GM12878 (cell line): ENCODE results near the gene SDCCAG8. TPM values are rescaled to one million over a fixed set of nuclear protein-coding genes. Genes with fewer than 3 reads are reported as not detected.

Experiments
- ATAC-seq: fragments of 200-7000 bp; cut with Tn5 transposase; 3 replicates; pipeline ENCODE4 v1.9.1; 2020; ENCODE audit warnings: mild to moderate bottlenecking, moderate library complexity
- BruUV-seq: library from RNA; stranded (reverse); fragments of 400-500 nt; replicated peaks from 2 replicates; lab custom pipeline; 2021; lab: Mats Ljungman, UMichigan
- CTCF ChIA-PET: fragments of 300-600 bp; sonication (Branson Sonifier 250); formaldehyde crosslinking; extraction: SDS; loops from one replicate; lab custom pipeline; 2021; ENCODE audit warnings: inconsistent platforms; lab: Yijun Ruan, JAX
- POLR2A ChIA-PET: fragments of 350-600 bp; formaldehyde crosslinking; extraction: SDS; loops from one replicate; lab custom pipeline; 2021; ENCODE audit warnings: inconsistent platforms; lab: Charles Lee
- RAD21 ChIA-PET: fragments of 300-600 bp; sonication (Branson Sonifier 250); formaldehyde crosslinking; loops from one replicate; lab custom pipeline; 2023; ENCODE audit warnings: antibody characterized with exemption; ENCODE audit not compliant: unreplicated experiment; lab: Charles Lee
- SMC1A ChIA-PET: fragments of 300-600 bp; sonication (Branson Sonifier 250); formaldehyde crosslinking; loops from one replicate; lab custom pipeline; 2023; ENCODE audit not compliant: unreplicated experiment, uncharacterized antibody; lab: Charles Lee
- DNase-seq: peaks from one replicate; pipeline ENCODE4 v3.0.0-alpha.2; 2011; ENCODE audit warnings: low read depth, low spot score
- FAIRE-seq: peaks from 3 replicates; lab custom pipeline; 2011; peaks lifted over from hg19 to GRCh38; lab: Jason Lieb, UNC
- H2AFZ ChIP-seq: 2 replicates; pipeline ENCODE4 v1.6.0; 2011; ENCODE audit warnings: low read depth, low read length, control low read depth; ENCODE audit not compliant: control insufficient read depth
- H3K27ac ChIP-seq: 2 replicates; pipeline ENCODE4 v1.5.1; 2011; ENCODE audit warnings: control low read depth; ENCODE audit not compliant: control insufficient read depth, insufficient read depth
- H3K27me3 ChIP-seq, 2 experiments: replicated peaks in 1 of 2; 2 replicates each; pipeline versions ENCODE4 v1.6.0 to v1.6.1; 2011; ENCODE audit warnings: low read length in 1 of 2; ENCODE audit not compliant: control insufficient read depth in 2 of 2, insufficient read depth in 2 of 2
- H3K36me3 ChIP-seq, 2 experiments: 2 replicates each; pipeline ENCODE4 v1.5.1; 2011; ENCODE audit warnings: low read length in 1 of 2; ENCODE audit not compliant: control insufficient read depth in 2 of 2, insufficient read depth in 2 of 2
- H3K4me1 ChIP-seq: 2 replicates; pipeline ENCODE4 v1.6.1; 2011; ENCODE audit warnings: mild to moderate bottlenecking, low read length, moderate library complexity, mixed read lengths; ENCODE audit not compliant: control insufficient read depth, insufficient read depth
- H3K4me2 ChIP-seq: 2 replicates; pipeline ENCODE4 v1.6.0; 2011; ENCODE audit warnings: control low read depth; ENCODE audit not compliant: control insufficient read depth, insufficient read depth
- H3K4me3 ChIP-seq: fragments of 200-600 bp; sonication (generic); 2 replicates; pipeline ENCODE4 v1.5.1; 2016
- H3K79me2 ChIP-seq: 2 replicates; pipeline ENCODE4 v1.6.0; 2011; ENCODE audit warnings: low read length; ENCODE audit not compliant: control insufficient read depth, insufficient read depth
- H3K9ac ChIP-seq: 2 replicates; pipeline ENCODE4 v1.8.0; 2011; ENCODE audit warnings: low read length, control low read depth, mixed read lengths; ENCODE audit not compliant: control insufficient read depth, insufficient read depth
- H3K9me3 ChIP-seq: replicated peaks from 3 replicates; pipeline ENCODE4 v1.5.1; 2011; ENCODE audit warnings: mild to moderate bottlenecking, low read length; ENCODE audit not compliant: control insufficient read depth, insufficient read depth
- H4K20me1 ChIP-seq: 2 replicates; pipeline ENCODE4 v1.6.0; 2011; ENCODE audit not compliant: control insufficient read depth, insufficient read depth
- ATF3 ChIP-seq: IDR thresholded peaks from 2 replicates; pipeline ENCODE4 v1.6.1; 2011; ENCODE audit warnings: low read depth, mild to moderate bottlenecking, low read length, moderate library complexity, borderline replicate concordance; ENCODE audit errors: extremely low read depth
- BACH1 ChIP-seq: fragments of 450-650 bp; IDR thresholded peaks from 2 replicates; pipeline ENCODE4 v1.6.1; 2017; ENCODE audit warnings: mild to moderate bottlenecking, borderline replicate concordance
- BHLHE40 ChIP-seq, 2 experiments: fragments of 450-650 bp in 1 of 2; IDR thresholded peaks; 2 replicates each; pipeline ENCODE4 v1.6.1; 2011 to 2017; ENCODE audit warnings: low read depth in 2 of 2, borderline replicate concordance in 1 of 2, improper control_type of control experiment in 1 of 2, low read length in 1 of 2, mild to moderate bottlenecking in 1 of 2
- CBFB ChIP-seq: IDR thresholded peaks from 2 replicates; pipeline ENCODE4 v1.6.1; 2016; ENCODE audit warnings: antibody characterized with exemption, low read depth
- CUX1 ChIP-seq: IDR thresholded peaks from 2 replicates; pipeline ENCODE4 v1.6.1; 2012; ENCODE audit warnings: improper control_type of control experiment, low read depth, low read length; ENCODE audit not compliant: insufficient replicate concordance
- EGR1 ChIP-seq, 2 experiments: IDR thresholded peaks; 1 replicate in 1 of 2; 2 replicates in 1 of 2; pipeline ENCODE4 v1.6.1; 2011 to 2012; ENCODE audit warnings: low read depth in 2 of 2, low read length in 2 of 2, borderline replicate concordance in 1 of 2, mild to moderate bottlenecking in 1 of 2, moderate library complexity in 1 of 2
- EZH2 ChIP-seq: IDR thresholded peaks from 2 replicates; pipeline ENCODE4 v1.6.1; 2012; ENCODE audit warnings: low read depth, mild to moderate bottlenecking, control low read depth, inconsistent platforms, low read length, borderline replicate concordance; ENCODE audit not compliant: control insufficient read depth
- HDAC6 ChIP-seq: fragments of 200-600 bp; sonication (generic); IDR thresholded peaks from one replicate; pipeline ENCODE4 v1.8.0; 2017; ENCODE audit warnings: antibody characterized with exemption; ENCODE audit not compliant: unreplicated experiment
- HSF1 ChIP-seq: fragments of 150-350 bp; IDR thresholded peaks from 2 replicates; pipeline ENCODE4 v1.6.1; 2014; ENCODE audit warnings: mild to moderate bottlenecking, low read depth, low read length
- IRF4 ChIP-seq: IDR thresholded peaks from 2 replicates; pipeline ENCODE4 v1.6.1; 2011; ENCODE audit warnings: low read depth, low read length
- JUNB ChIP-seq: IDR thresholded peaks from 2 replicates; pipeline ENCODE4 v1.6.1; 2016; ENCODE audit warnings: antibody characterized with exemption, mild to moderate bottlenecking
- MTA2 ChIP-seq: fragments of 450-650 bp; IDR thresholded peaks from 2 replicates; pipeline ENCODE4 v1.6.1; 2016; ENCODE audit warnings: low read depth, mild to moderate bottlenecking, moderate library complexity
- NR2F1 ChIP-seq: fragments of 450-650 bp; conservative IDR thresholded peaks from 2 replicates; pipeline ENCODE4 v1.6.1; 2017; ENCODE audit warnings: mild to moderate bottlenecking
- POLR2A ChIP-seq: IDR thresholded peaks from 2 replicates; pipeline ENCODE4 v1.6.1; 2011; ENCODE audit warnings: low read depth, mild to moderate bottlenecking, low read length
- TARDBP ChIP-seq: IDR thresholded peaks from 2 replicates; pipeline ENCODE4 v1.6.1; 2016; ENCODE audit warnings: borderline replicate concordance
- USF1 ChIP-seq: IDR thresholded peaks from 2 replicates; pipeline ENCODE4 v1.6.1; 2011; ENCODE audit warnings: borderline replicate concordance, low read depth, mild to moderate bottlenecking, moderate library complexity, mixed read lengths, low read length; ENCODE audit not compliant: insufficient read depth; ENCODE audit errors: extremely low read length
- ZBED1 ChIP-seq: IDR thresholded peaks from 2 replicates; pipeline ENCODE4 v1.6.1; 2016; ENCODE audit warnings: borderline replicate concordance
- WGBS: methylation state at CpG from one replicate; pipeline ENCODE4 v1.1.6; 2016; ENCODE audit warnings: low lambda C conversion rate; ENCODE audit not compliant: insufficient replicate concordance, insufficient coverage; ENCODE audit errors: missing lambda C conversion rate; 5-methylcytosine and 5-hydroxymethylcytosine counted together
- in situ Hi-C: fragments of 300-500 bp; cut with MboI; formaldehyde crosslinking; loops from 9 replicates; pipeline ENCODE4 v1.14.3; 2018; ENCODE audit warnings: mixed read lengths
- intact Hi-C: fragments of 100-400 bp; cut with micrococcal nuclease; formaldehyde crosslinking; loops from one replicate; pipeline ENCODE4 v1.14.2; 2022; ENCODE audit not compliant: unreplicated experiment
- polyA plus RNA-seq, 11 experiments: library from polyadenylated mRNA; depleted of rRNA in 4 of 11; unstranded in 6 of 11; stranded (reverse) in 5 of 11; fragments of >200 nt; fragmentation: Nextera tagmentation in 4 of 11; fragmentation: Illumina TruSeq in 1 of 11; extraction: Ambion mirVana in 4 of 11; extraction: Trizol in 1 of 11; gene quantifications; 1 replicate in 1 of 11; 2 replicates in 10 of 11; pipeline versions ENCODE4 v1.2.1 to v1.2.3, GENCODE V29; 2011 to 2016; ENCODE audit warnings: inconsistent platforms in 2 of 11, missing spikeins in 2 of 11, low read depth in 1 of 11
- total RNA-seq, 4 experiments: library from RNA; depleted of rRNA in 3 of 4; stranded (reverse); fragments of >200 nt in 3 of 4; fragmentation: Illumina TruSeq in 1 of 4; extraction: Trizol in 1 of 4; gene quantifications; 2 replicates each; pipeline versions ENCODE4 v1.2.1 to v1.2.3, GENCODE V29; 2013 to 2021

The SDCCAG8 gene
- total and polyA plus RNA-seq, 10 of the 15 experiments (the other 5 are each of a cell fraction or from before 2014, with no cell fraction given) = 15.0 to 25.6 (median 20.6) TPM

GRCh38 chr1:243431591-243431990, 175.8 kb downstream of the SDCCAG8 start:
- no peak overlapping the region for H3K4me2 ChIP-seq
- RAD21 ChIA-PET = no interaction called here
- BruUV-seq = no TSS peak
- no peaks in the 10 kb centered on the region for H3K27me3 ChIP-seq
- no peaks in the 10 kb centered on the region for H3K9me3 ChIP-seq
- no peaks in the 10 kb centered on the region for H3K79me2 ChIP-seq
- no peak overlapping the region for H3K27ac ChIP-seq
- no peak for FAIRE-seq
- CTCF ChIA-PET = no interaction called here
- H3K4me3 ChIP-seq = no peak overlapping the region
- no peaks in the 10 kb centered on the region for H3K4me1 ChIP-seq
- H4K20me1 ChIP-seq = no peaks in the 10 kb centered on the region
- no peak for ATAC-seq
- H3K36me3 ChIP-seq = 0 out of 4 replicates have a peak, but pooled peaks cover 0 to 2% of the 10 kb centered on the region in 2 experiments
- in situ Hi-C loops = no loop called here
- WGBS = 98% methylated on average over 5 of the region's 5 CpGs
- no peak for DNase-seq
- POLR2A ChIA-PET = no interaction called here
- intact Hi-C loops = no loop called here
- no peak overlapping the region for H3K9ac ChIP-seq
- H2AFZ ChIP-seq = no peak overlapping the region
- SMC1A ChIA-PET = interaction anchor here (0.6 kb wide), 1 partner anchor 257 kb away, joined by 4 read pairs; no protein-coding TSS in a partner anchor
- TF ChIP-seq JUNB (no peak), ATF3 (no peak), ZBED1 (no peak), HSF1 (no peak), CUX1 (no peak), NR2F1 (no peak), BHLHE40 (IDR thresholded peaks at IDR 0.05; ENCODE audit: borderline replicate concordance in 1 of 2, low read depth in 2 of 2, low read length in 1 of 2) (no peak), EGR1 (IDR thresholded peaks at IDR 0.05; ENCODE audit: borderline replicate concordance in 1 of 2, low read depth in 2 of 2, low read length in 2 of 2) (no peak), USF1 (no peak), MTA2 (no peak), HDAC6 (no peak), CBFB (no peak), TARDBP (no peak), BACH1 (no peak), EZH2 (no peak), POLR2A (no peak), IRF4 (no peak)
